K562 (cell line): ENCODE data around the gene SPX.

Experiments used
- CTCF ChIP-seq, 3 experiments: IDR thresholded peaks in 2 of 3; conservative IDR thresholded peaks in 1 of 3; 2 replicates each; pipeline ENCODE4 v1.5.1; 2011 to 2012; ENCODE audit warnings: low read length in 3 of 3, mild to moderate bottlenecking in 3 of 3, control low read depth in 2 of 3, improper control_type of control experiment in 1 of 3, inconsistent platforms in 1 of 3, low read depth in 1 of 3, mixed read lengths in 1 of 3, moderate library complexity in 1 of 3; ENCODE audit not compliant: insufficient read depth in 2 of 3
- E2F3 ChIP-seq: fragments of 250-450 bp; sonication (Bioruptor Pico); IDR thresholded peaks from 2 replicates; pipeline ENCODE4 v1.4.0; 2020; ENCODE audit warnings: mild to moderate bottlenecking
- HOMEZ ChIP-seq: fragments of 250-450 bp; sonication (Bioruptor Pico); IDR thresholded peaks from 2 replicates; pipeline ENCODE4 v1.4.0; 2020; ENCODE audit warnings: mild to moderate bottlenecking, moderate library complexity
- ZC3H8 ChIP-seq: fragments of 450-650 bp; IDR thresholded peaks from 2 replicates; pipeline ENCODE4 v1.6.1; 2017
- TF ChIP-seq, protein P1 (sequence below): sonication (generic); formaldehyde crosslinking; IDR thresholded peaks from 2 replicates; pipeline ENCODE4 v1.8.1; 2022; ENCODE audit warnings: missing genetic modification reagents
- TF ChIP-seq, protein P2 (sequence below): fragments of 250-450 bp; sonication (Bioruptor Pico); IDR thresholded peaks from 2 replicates; pipeline ENCODE4 v1.8.0; 2021; ENCODE audit warnings: mild to moderate bottlenecking, moderate library complexity

- TF ChIP-seq E2F3 (CRISPR knock-in tag) (no peak), CTCF (IDR thresholded peaks at IDR 0.05 in 2 of 3, conservative IDR thresholded peaks at IDR 0.05 in 1 of 3; ENCODE audit: insufficient read depth in 2 of 3, low read depth in 1 of 3, low read length in 3 of 3) (no peak), ZC3H8 (no peak), HOMEZ (CRISPR knock-in tag) (no peak)
- TF ChIP-seq, protein P1, sequence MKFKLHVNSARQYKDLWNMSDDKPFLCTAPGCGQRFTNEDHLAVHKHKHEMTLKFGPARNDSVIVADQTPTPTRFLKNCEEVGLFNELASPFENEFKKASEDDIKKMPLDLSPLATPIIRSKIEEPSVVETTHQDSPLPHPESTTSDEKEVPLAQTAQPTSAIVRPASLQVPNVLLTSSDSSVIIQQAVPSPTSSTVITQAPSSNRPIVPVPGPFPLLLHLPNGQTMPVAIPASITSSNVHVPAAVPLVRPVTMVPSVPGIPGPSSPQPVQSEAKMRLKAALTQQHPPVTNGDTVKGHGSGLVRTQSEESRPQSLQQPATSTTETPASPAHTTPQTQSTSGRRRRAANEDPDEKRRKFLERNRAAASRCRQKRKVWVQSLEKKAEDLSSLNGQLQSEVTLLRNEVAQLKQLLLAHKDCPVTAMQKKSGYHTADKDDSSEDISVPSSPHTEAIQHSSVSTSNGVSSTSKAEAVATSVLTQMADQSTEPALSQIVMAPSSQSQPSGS: no peak
- TF ChIP-seq, protein P2, sequence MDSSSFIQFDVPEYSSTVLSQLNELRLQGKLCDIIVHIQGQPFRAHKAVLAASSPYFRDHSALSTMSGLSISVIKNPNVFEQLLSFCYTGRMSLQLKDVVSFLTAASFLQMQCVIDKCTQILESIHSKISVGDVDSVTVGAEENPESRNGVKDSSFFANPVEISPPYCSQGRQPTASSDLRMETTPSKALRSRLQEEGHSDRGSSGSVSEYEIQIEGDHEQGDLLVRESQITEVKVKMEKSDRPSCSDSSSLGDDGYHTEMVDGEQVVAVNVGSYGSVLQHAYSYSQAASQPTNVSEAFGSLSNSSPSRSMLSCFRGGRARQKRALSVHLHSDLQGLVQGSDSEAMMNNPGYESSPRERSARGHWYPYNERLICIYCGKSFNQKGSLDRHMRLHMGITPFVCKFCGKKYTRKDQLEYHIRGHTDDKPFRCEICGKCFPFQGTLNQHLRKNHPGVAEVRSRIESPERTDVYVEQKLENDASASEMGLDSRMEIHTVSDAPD (CRISPR knock-in tag): no peak
These were observed 49.1 kb upstream of the SPX start for GRCh38 chr12:21476949-21477348.
